Caco-2 (cell line): ENCODE results near the gene CPA3. TPM values are rescaled to one million over a fixed set of nuclear protein-coding genes. Genes with fewer than 3 reads are reported as not detected.

Source experiments
- BruUV-seq: library from RNA; stranded (reverse); fragments of 400-500 nt; replicated peaks from 2 replicates; lab custom pipeline; 2021; lab: Mats Ljungman, UMichigan
- CTCF ChIA-PET: fragments of 300-600 bp; sonication (Branson Sonifier 250); formaldehyde crosslinking; loops from one replicate; lab custom pipeline; 2022; ENCODE audit warnings: antibody characterized with exemption; lab: Charles Lee
- POLR2A ChIA-PET: fragments of 300-600 bp; sonication (Branson Sonifier 250); formaldehyde crosslinking; loops from one replicate; lab custom pipeline; 2022; ENCODE audit warnings: antibody characterized with exemption; lab: Charles Lee
- DNase-seq, 2 experiments: peaks; one replicate each; pipeline versions ENCODE4 v3.0.0 to v3.0.0-alpha.2; 2020 to 2022
- H3K27me3 ChIP-seq: replicated peaks from 2 replicates; pipeline ENCODE4 v1.6.0; 2011; ENCODE audit warnings: low read length; ENCODE audit not compliant: control insufficient read depth, insufficient read depth
- H3K36me3 ChIP-seq: 2 replicates; pipeline ENCODE4 v1.5.1; 2011; ENCODE audit warnings: low read length; ENCODE audit not compliant: control insufficient read depth, insufficient read depth
- H3K4me1 ChIP-seq: fragments of 250-450 bp; sonication (Bioruptor Pico); 2 replicates; pipeline ENCODE4 v1.5.1; 2020; ENCODE audit warnings: mild to moderate bottlenecking
- H3K4me3 ChIP-seq: 2 replicates; pipeline ENCODE4 v1.5.1; 2011; ENCODE audit warnings: low read depth, mild to moderate bottlenecking, control low read depth, low read length
- H3K9me3 ChIP-seq: fragments of 250-450 bp; sonication (Bioruptor Pico); 2 replicates; pipeline ENCODE4 v1.5.1; 2020; ENCODE audit warnings: mild to moderate bottlenecking, moderate library complexity
- H3K27ac Mint-ChIP-seq: one replicate; pipeline ENCODE4 v1.8.0; 2022; ENCODE audit warnings: mixed read lengths; ENCODE audit not compliant: unreplicated experiment
- H3K27me3 Mint-ChIP-seq: one replicate; pipeline ENCODE4 v1.8.0; 2022; ENCODE audit warnings: mixed read lengths; ENCODE audit not compliant: insufficient read depth, unreplicated experiment
- H3K36me3 Mint-ChIP-seq: one replicate; pipeline ENCODE4 v1.8.0; 2022; ENCODE audit warnings: mild to moderate bottlenecking, mixed read lengths; ENCODE audit not compliant: insufficient read depth, unreplicated experiment
- H3K4me1 Mint-ChIP-seq: one replicate; pipeline ENCODE4 v1.8.0; 2022; ENCODE audit warnings: low read depth, mixed read lengths; ENCODE audit not compliant: unreplicated experiment
- H3K4me3 Mint-ChIP-seq: one replicate; pipeline ENCODE4 v1.8.0; 2022; ENCODE audit warnings: mild to moderate bottlenecking, moderate library complexity, mixed read lengths; ENCODE audit not compliant: unreplicated experiment
- H3K9me3 Mint-ChIP-seq: one replicate; pipeline ENCODE4 v1.8.0; 2022; ENCODE audit warnings: mixed read lengths; ENCODE audit not compliant: unreplicated experiment
- CTCF ChIP-seq, 2 experiments: fragments of 200-600 bp in 1 of 2; IDR thresholded peaks; 1 replicate in 1 of 2; 2 replicates in 1 of 2; pipeline versions ENCODE4 v1.5.1 to v1.8.0; 2011 to 2022; ENCODE audit warnings: antibody characterized with exemption in 1 of 2, control low read depth in 1 of 2, inconsistent platforms in 1 of 2, low read depth in 1 of 2, low read length in 1 of 2, mild to moderate bottlenecking in 1 of 2, moderate library complexity in 1 of 2; ENCODE audit not compliant: insufficient read depth in 1 of 2, severe bottlenecking in 1 of 2, unreplicated experiment in 1 of 2
- intact Hi-C: fragments of 100-400 bp; cut with micrococcal nuclease; formaldehyde crosslinking; loops from one replicate; pipeline ENCODE4 v1.10.0; 2022; ENCODE audit not compliant: unreplicated experiment
- total RNA-seq: library from RNA; stranded (reverse); gene quantifications from 2 replicates; pipeline ENCODE4 v1.2.3, GENCODE V29; 2022

Gene CPA3
- total RNA-seq, 1 experiment from 2014 or later, result not detected

GRCh38 chr3:148914936-148915690 lies 50.0 kb downstream of the CPA3 start:
- intact Hi-C loops, result no loop called here
- Histone ChIP-seq H3K27me3 (no peaks in the 10 kb centered on the region), H3K4me3 (no peak overlapping the region), H3K36me3 (no peaks in the 10 kb centered on the region), H3K4me1 (peaks cover 4% of the 10 kb centered on the region; the same call in 1 of the 2 replicates), H3K9me3 (no peaks in the 10 kb centered on the region)
- DNase-seq, result no peak
- no peak for TF ChIP-seq CTCF (IDR thresholded peaks at IDR 0.05; ENCODE audit: insufficient read depth in 1 of 2, low read depth in 1 of 2, low read length in 1 of 2, severe bottlenecking in 1 of 2, unreplicated experiment in 1 of 2)
- POLR2A ChIA-PET, result no interaction called here
- Mint-ChIP-seq H3K36me3 (no peaks in the 10 kb centered on the region), H3K4me3 (no peak overlapping the region), H3K9me3 (no peaks in the 10 kb centered on the region), H3K27me3 (peaks cover 7% of the 10 kb centered on the region), H3K27ac (no peak overlapping the region), H3K4me1 (no peaks in the 10 kb centered on the region)
- no TSS peak for BruUV-seq
- CTCF ChIA-PET, result no interaction called here

- no peak overlapping the region for H3K4me3 Mint-ChIP-seq
- Histone ChIP-seq H3K4me1 (peaks cover 3% of the 10 kb centered on the region; the same call in 1 of the 2 replicates), H3K4me3 (no peak overlapping the region), H3K36me3 (no peaks in the 10 kb centered on the region), H3K9me3 (no peaks in the 10 kb centered on the region), H3K27me3 (no peaks in the 10 kb centered on the region)
- H3K4me1 Mint-ChIP-seq, result no peaks in the 10 kb centered on the region
- no TSS peak for BruUV-seq
- CTCF ChIA-PET, result no interaction called here
- POLR2A ChIA-PET, result no interaction called here
- intact Hi-C loops, result no loop called here
- no peaks in the 10 kb centered on the region for H3K36me3 Mint-ChIP-seq
- peaks cover 7% of the 10 kb centered on the region for H3K27me3 Mint-ChIP-seq
- no peak for TF ChIP-seq CTCF (IDR thresholded peaks at IDR 0.05; ENCODE audit: insufficient read depth in 1 of 2, low read depth in 1 of 2, low read length in 1 of 2, severe bottlenecking in 1 of 2, unreplicated experiment in 1 of 2)
- no peak overlapping the region for H3K27ac Mint-ChIP-seq
- no peaks in the 10 kb centered on the region for H3K9me3 Mint-ChIP-seq
- no peak for DNase-seq
Measured at GRCh38 chr3:148916132-148916531, 51.0 kb downstream of the CPA3 start.

GRCh38 chr3:148922467-148922866 lies 57.4 kb downstream of the CPA3 start:
- intact Hi-C loops, result no loop called here
- no peaks in the 10 kb centered on the region for H3K4me1 Mint-ChIP-seq
- peaks cover 11% of the 10 kb centered on the region for H3K27me3 Mint-ChIP-seq
- H3K4me1 ChIP-seq, result no peaks in the 10 kb centered on the region
- H3K9me3 ChIP-seq, result no peaks in the 10 kb centered on the region
- ChIA-PET CTCF (no interaction called here), POLR2A (no interaction called here)
- no peak overlapping the region for H3K4me3 ChIP-seq
- H3K36me3 Mint-ChIP-seq, result no peaks in the 10 kb centered on the region
- TF ChIP-seq CTCF (IDR thresholded peaks at IDR 0.05; ENCODE audit: insufficient read depth in 1 of 2, low read depth in 1 of 2, low read length in 1 of 2, severe bottlenecking in 1 of 2, unreplicated experiment in 1 of 2), result no peak
- H3K4me3 Mint-ChIP-seq, result no peak overlapping the region
- DNase-seq, result no peak
- no peaks in the 10 kb centered on the region; the same call in 1 of the 2 replicates for H3K27me3 ChIP-seq
- no peaks in the 10 kb centered on the region for H3K9me3 Mint-ChIP-seq
- no peak overlapping the region for H3K27ac Mint-ChIP-seq
- no TSS peak for BruUV-seq
- no peaks in the 10 kb centered on the region for H3K36me3 ChIP-seq
